Stimulated activated memory B cell treated with anti-CD40 and anti-IgM and Interleukin-4, amounts not matched to agents 10 μg/mL and 1 μg/mL and 100 μg/mL, for 72 hours (primary cell): ENCODE measurements around the gene CLK4.
A peak's percentile ranks its signal among the peaks of the same experiment; 100 is the strongest.
"Not testable (repeated sequence)": the region's sequence is repeated elsewhere in the genome, so short reads cannot be mapped to it uniquely, and the experiment has no call there.

Source experiments
- ATAC-seq: fragments of 150-1000 bp; cut with Tn5 transposase; 2 replicates; pipeline ENCODE4 v1.10.0; 2021
- H3K27ac Mint-ChIP-seq: one replicate; pipeline ENCODE4 v1.8.0; 2022; ENCODE audit warnings: mild to moderate bottlenecking, mixed read lengths
- H3K27me3 Mint-ChIP-seq: one replicate; pipeline ENCODE4 v1.8.0; 2022; ENCODE audit warnings: mixed read lengths
- H3K36me3 Mint-ChIP-seq: one replicate; pipeline ENCODE4 v1.8.0; 2022; ENCODE audit warnings: mixed read lengths
- H3K4me1 Mint-ChIP-seq: one replicate; pipeline ENCODE4 v1.8.0; 2022; ENCODE audit warnings: mixed read lengths
- H3K4me3 Mint-ChIP-seq: one replicate; pipeline ENCODE4 v1.8.0; 2022; ENCODE audit warnings: mild to moderate bottlenecking, moderate library complexity, mixed read lengths
- H3K9me3 Mint-ChIP-seq: one replicate; pipeline ENCODE4 v1.8.0; 2022; ENCODE audit warnings: mixed read lengths

Gene CLK4

GRCh38 chr5:178619390-178619789 is 7.5 kb downstream of the CLK4 start:
- no peak for ATAC-seq
- Mint-ChIP-seq H3K27ac (no peak overlapping the region), H3K4me3 (no peak overlapping the region), H3K27me3 (no peaks in the 10 kb centered on the region), H3K4me1 (peaks cover 29% of the 10 kb centered on the region), H3K9me3 (no peaks in the 10 kb centered on the region), H3K36me3 (peaks cover 50% of the 10 kb centered on the region)

DNA sequence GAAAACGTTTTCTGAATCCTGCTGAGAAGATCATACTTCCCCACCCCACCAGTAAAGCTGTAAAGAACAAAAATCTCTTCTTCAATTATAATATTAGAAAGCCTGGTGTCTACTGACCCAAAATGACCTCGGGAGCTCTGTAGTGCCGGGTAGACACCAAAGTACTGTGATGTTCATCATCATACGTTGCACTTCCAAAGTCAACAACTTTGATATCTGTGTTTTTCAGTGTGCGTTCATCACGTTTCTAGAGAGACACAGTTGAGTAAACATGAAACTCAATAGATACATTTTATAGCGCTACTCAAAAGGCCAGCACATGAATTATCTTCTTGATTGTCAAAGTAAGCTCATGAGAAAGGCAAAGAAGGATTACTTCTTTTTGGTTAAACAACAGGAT is 14.6 kb downstream of the CLK4 start:
- H3K27me3 Mint-ChIP-seq, result no peaks in the 10 kb centered on the region
- no peak for ATAC-seq
- peak overlapping the region; percentile 48 for H3K27ac Mint-ChIP-seq
- H3K4me1 Mint-ChIP-seq, result no peaks in the 10 kb centered on the region
- H3K36me3 Mint-ChIP-seq, result peaks cover 56% of the 10 kb centered on the region
- no peak overlapping the region for H3K4me3 Mint-ChIP-seq
- H3K9me3 Mint-ChIP-seq, result no peaks in the 10 kb centered on the region

DNA sequence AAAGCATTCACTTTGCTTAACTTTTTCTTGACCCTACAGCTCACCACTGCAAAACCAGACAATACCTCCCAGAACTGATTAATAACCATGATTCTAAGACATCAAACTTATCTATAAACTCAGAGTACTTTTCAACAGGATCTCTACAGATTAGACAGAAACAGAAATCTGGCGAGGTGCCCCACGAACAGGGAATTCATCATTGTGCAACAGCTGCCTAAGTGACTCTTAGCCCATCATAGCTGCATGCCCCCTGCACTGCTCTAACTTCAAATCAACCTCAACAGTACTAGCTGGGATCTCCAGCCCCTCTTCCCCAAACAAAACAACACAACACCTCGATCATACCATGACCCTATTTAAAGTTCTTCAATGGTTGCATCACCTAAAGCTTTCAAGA is 20.6 kb downstream of the CLK4 start:
- Mint-ChIP-seq H3K4me3 (no peak overlapping the region), H3K27ac (no peak overlapping the region), H3K9me3 (no peaks in the 10 kb centered on the region), H3K27me3 (no peaks in the 10 kb centered on the region), H3K4me1 (no peaks in the 10 kb centered on the region), H3K36me3 (peaks cover 68% of the 10 kb centered on the region)
- ATAC-seq, result no peak

- Mint-ChIP-seq H3K9me3 (no peaks in the 10 kb centered on the region), H3K27me3 (no peaks in the 10 kb centered on the region), H3K4me3 (no peak overlapping the region), H3K36me3 (peaks cover 68% of the 10 kb centered on the region), H3K27ac (no peak overlapping the region), H3K4me1 (no peaks in the 10 kb centered on the region)
- no peak for ATAC-seq
Observed at GRCh38 chr5:178605788-178606187, 21.1 kb downstream of the CLK4 start.

DNA sequence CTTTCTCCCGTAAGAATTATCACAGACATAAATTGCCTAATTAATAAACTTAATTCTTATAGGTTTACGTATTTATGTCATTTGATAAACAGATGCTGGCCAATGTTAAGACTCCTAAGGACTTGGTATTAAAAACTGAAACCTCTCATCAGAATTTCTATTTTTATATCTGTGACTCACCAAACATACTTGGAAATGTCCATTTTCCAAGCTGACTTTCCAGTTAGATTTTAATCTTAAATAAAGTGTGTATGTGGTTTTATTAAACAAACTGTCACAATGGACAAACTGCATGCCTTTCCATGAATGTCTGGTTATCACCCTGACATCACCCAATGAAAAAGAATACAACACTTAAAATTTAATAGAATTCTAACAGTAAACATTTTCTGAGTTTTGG is 24.1 kb downstream of the CLK4 start:
- Mint-ChIP-seq H3K4me1 (no peaks in the 10 kb centered on the region), H3K36me3 (peaks cover 75% of the 10 kb centered on the region), H3K9me3 (peaks cover 5% of the 10 kb centered on the region), H3K27me3 (no peaks in the 10 kb centered on the region), H3K4me3 (no peak overlapping the region), H3K27ac (no peak overlapping the region)
- ATAC-seq, result no peak

- H3K36me3 Mint-ChIP-seq, result peaks cover 70% of the 10 kb centered on the region
- H3K4me1 Mint-ChIP-seq, result peaks cover 9% of the 10 kb centered on the region
- H3K27me3 Mint-ChIP-seq, result peaks cover 23% of the 10 kb centered on the region
- peaks cover 20% of the 10 kb centered on the region for H3K9me3 Mint-ChIP-seq
- ATAC-seq, result no peak
- no peak overlapping the region for H3K4me3 Mint-ChIP-seq
- H3K27ac Mint-ChIP-seq, result no peak overlapping the region
Observed at GRCh38 chr5:178595750-178596149, 31.1 kb downstream of the CLK4 start.

GRCh38 chr5:178595150-178595549 is 31.7 kb downstream of the CLK4 start:
- ATAC-seq, result no peak

GRCh38 chr5:178590924-178591423 is 35.9 kb downstream of the CLK4 start:
- no peak for ATAC-seq

More at GRCh38 chr5:178595150-178595549, 31.7 kb downstream of the CLK4 start:
- H3K4me1 Mint-ChIP-seq, result peaks cover 13% of the 10 kb centered on the region
- H3K36me3 Mint-ChIP-seq, result peaks cover 64% of the 10 kb centered on the region
- H3K4me3 Mint-ChIP-seq, result no peak overlapping the region
- H3K9me3 Mint-ChIP-seq, result peaks cover 20% of the 10 kb centered on the region
- no peak overlapping the region for H3K27ac Mint-ChIP-seq
- peaks cover 29% of the 10 kb centered on the region for H3K27me3 Mint-ChIP-seq

DNA sequence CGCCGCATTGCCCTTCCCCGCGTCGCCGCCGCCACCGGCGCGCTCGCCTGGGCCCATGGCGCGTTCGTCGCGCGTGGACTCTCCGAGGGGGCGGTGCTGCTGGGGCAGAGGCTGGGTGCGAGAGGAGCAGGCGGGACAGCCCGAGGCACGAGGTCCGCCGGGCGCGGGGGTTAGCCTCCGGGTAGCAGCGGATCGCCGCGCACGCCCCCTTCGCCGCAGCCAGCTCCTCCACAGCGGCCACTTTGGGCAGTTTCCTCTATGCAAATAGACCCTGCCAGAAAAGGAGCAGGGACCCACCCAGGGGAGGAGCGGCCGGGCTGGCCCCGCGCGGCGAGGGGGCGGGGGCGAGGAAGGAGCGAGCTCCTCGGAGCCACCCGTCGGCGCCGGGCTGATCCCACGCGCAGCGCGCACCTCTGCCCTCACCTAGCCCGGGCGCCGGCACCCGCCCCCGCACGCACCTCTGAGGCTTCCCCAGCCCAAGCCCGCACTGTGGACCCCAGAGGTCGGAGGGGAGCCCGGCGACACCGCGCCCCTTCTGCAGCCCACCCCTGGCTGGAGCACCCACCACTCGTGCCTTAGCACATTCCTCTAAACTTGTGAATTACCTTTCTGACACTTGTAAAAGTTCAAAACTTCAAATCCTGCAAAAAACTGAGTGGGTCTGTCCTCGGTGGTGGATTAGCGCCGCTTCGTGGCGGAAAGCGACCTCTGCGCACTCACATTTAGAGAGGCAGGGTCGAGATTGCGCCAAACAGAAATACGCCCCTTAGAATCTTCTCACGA is 36.5 kb downstream of the CLK4 start, which contains the start of gene COL23A1:
TSS of gene COL23A1 (minus strand) at position 253 of the 783 bp plus-strand sequence.
- ATAC-seq, result peak; percentile 75
- Mint-ChIP-seq H3K27me3 (peaks cover 54% of the 10 kb centered on the region), H3K36me3 (peaks cover 31% of the 10 kb centered on the region), H3K4me1 (peaks cover 13% of the 10 kb centered on the region), H3K9me3 (peaks cover 11% of the 10 kb centered on the region), H3K27ac (no peak within 1 kb of the TSS), H3K4me3 (peak within 1 kb of the TSS; percentile 74)

More at GRCh38 chr5:178590924-178591423, 35.9 kb downstream of the CLK4 start:
- Mint-ChIP-seq H3K4me1 (peaks cover 13% of the 10 kb centered on the region), H3K4me3 (peak overlapping the region; percentile 74), H3K27me3 (peaks cover 54% of the 10 kb centered on the region), H3K27ac (no peak overlapping the region), H3K36me3 (peaks cover 37% of the 10 kb centered on the region), H3K9me3 (peaks cover 14% of the 10 kb centered on the region)

- Mint-ChIP-seq H3K4me1 (peaks cover 13% of the 10 kb centered on the region), H3K4me3 (peak overlapping the region; percentile 28), H3K27ac (no peak overlapping the region), H3K36me3 (peaks cover 22% of the 10 kb centered on the region), H3K9me3 (peaks cover 5% of the 10 kb centered on the region), H3K27me3 (peaks cover 54% of the 10 kb centered on the region)
- ATAC-seq, result peak; percentile 22
Observed at GRCh38 chr5:178589180-178590140, 37.4 kb downstream of the CLK4 start.

- ATAC-seq, result no peak
- Mint-ChIP-seq H3K4me1 (peaks cover 13% of the 10 kb centered on the region), H3K27me3 (peaks cover 54% of the 10 kb centered on the region), H3K9me3 (no peaks in the 10 kb centered on the region), H3K4me3 (peak overlapping the region; percentile 28), H3K36me3 (peaks cover 15% of the 10 kb centered on the region), H3K27ac (no peak overlapping the region)
Observed at GRCh38 chr5:178588769-178589168, 38.1 kb downstream of the CLK4 start.

- no peak overlapping the region for H3K4me3 Mint-ChIP-seq
- H3K27me3 Mint-ChIP-seq, result peaks cover 54% of the 10 kb centered on the region
- no peak for ATAC-seq
- peaks cover 11% of the 10 kb centered on the region for H3K36me3 Mint-ChIP-seq
- peaks cover 13% of the 10 kb centered on the region for H3K4me1 Mint-ChIP-seq
- H3K9me3 Mint-ChIP-seq, result no peaks in the 10 kb centered on the region
- no peak overlapping the region for H3K27ac Mint-ChIP-seq
Observed at GRCh38 chr5:178587763-178588611, 38.9 kb downstream of the CLK4 start.

- Mint-ChIP-seq H3K4me3 (no peak overlapping the region), H3K36me3 (peaks cover under 1% of the 10 kb centered on the region), H3K27ac (no peak overlapping the region), H3K9me3 (no peaks in the 10 kb centered on the region), H3K4me1 (peaks cover 11% of the 10 kb centered on the region), H3K27me3 (peaks cover 38% of the 10 kb centered on the region)
- ATAC-seq, result no peak
Observed at GRCh38 chr5:178586396-178586795, 40.5 kb downstream of the CLK4 start.

GRCh38 chr5:178585421-178585820 is 41.4 kb downstream of the CLK4 start:
- not testable (repeated sequence) for H3K4me1 Mint-ChIP-seq, H3K4me3 Mint-ChIP-seq, H3K36me3 Mint-ChIP-seq, H3K9me3 Mint-ChIP-seq, H3K27ac Mint-ChIP-seq
- ATAC-seq, result peak; percentile 60
- H3K27me3 Mint-ChIP-seq, result peaks cover 28% of the 10 kb centered on the region
